AG04450 (cell line): ENCODE results near the gene LRIT3. TPM values are rescaled to one million over a fixed set of nuclear protein-coding genes. Genes with fewer than 3 reads are reported as not detected.
"Not testable (repeated sequence)": the region's sequence is repeated elsewhere in the genome, so short reads cannot be mapped to it uniquely, and the experiment has no call there.

Experiments
- CTCF ChIA-PET: fragments of 300-600, 350-600 bp; formaldehyde crosslinking; extraction: SDS; loops from one replicate; lab custom pipeline; 2022; ENCODE audit warnings: antibody characterized with exemption, inconsistent platforms; lab: Charles Lee
- POLR2A ChIA-PET: fragments of 350-600 bp; formaldehyde crosslinking; extraction: SDS; loops from one replicate; lab custom pipeline; 2021; ENCODE audit warnings: antibody characterized with exemption, inconsistent platforms; lab: Yijun Ruan, JAX
- DNase-seq: peaks from one replicate; pipeline ENCODE4 v3.0.0-alpha.2; 2011; ENCODE audit warnings: low read depth, low spot score
- H3K27ac ChIP-seq: one replicate; pipeline ENCODE4 v1.5.1; 2012; ENCODE audit warnings: low read depth, low read length, control low read depth
- H3K27me3 ChIP-seq: one replicate; pipeline ENCODE4 v1.6.0; 2012; ENCODE audit warnings: low read length; ENCODE audit not compliant: control insufficient read depth, insufficient read depth
- H3K4me3 ChIP-seq: 2 replicates; pipeline ENCODE4 v1.5.1; 2011; ENCODE audit warnings: mild to moderate bottlenecking, low read depth, low read length, control low read depth
- H3K9me3 ChIP-seq: 2 replicates; pipeline ENCODE4 v1.5.1; 2012; ENCODE audit warnings: low read length; ENCODE audit not compliant: control insufficient read depth, insufficient read depth
- polyA plus RNA-seq: library from polyadenylated mRNA; depleted of rRNA; stranded (reverse); fragments of >200 nt; gene quantifications from 2 replicates; pipeline ENCODE4 v1.2.3, GENCODE V29; 2011
- TF ChIP-seq, protein P1 (sequence below): IDR thresholded peaks from 2 replicates; pipeline ENCODE4 v1.5.1; 2011; ENCODE audit warnings: low read depth, low read length, control low read depth, inconsistent platforms

LRIT3 gene
- polyA plus RNA-seq, 1 experiment, result not detected

- DNase-seq, result no peak
- Histone ChIP-seq H3K4me3 (no peak overlapping the region), H3K27ac (no peak overlapping the region), H3K27me3 (no peaks in the 10 kb centered on the region), H3K9me3 (no peaks in the 10 kb centered on the region)
- CTCF ChIA-PET, result no interaction called here
- POLR2A ChIA-PET, result no interaction called here
- TF ChIP-seq, protein P1, sequence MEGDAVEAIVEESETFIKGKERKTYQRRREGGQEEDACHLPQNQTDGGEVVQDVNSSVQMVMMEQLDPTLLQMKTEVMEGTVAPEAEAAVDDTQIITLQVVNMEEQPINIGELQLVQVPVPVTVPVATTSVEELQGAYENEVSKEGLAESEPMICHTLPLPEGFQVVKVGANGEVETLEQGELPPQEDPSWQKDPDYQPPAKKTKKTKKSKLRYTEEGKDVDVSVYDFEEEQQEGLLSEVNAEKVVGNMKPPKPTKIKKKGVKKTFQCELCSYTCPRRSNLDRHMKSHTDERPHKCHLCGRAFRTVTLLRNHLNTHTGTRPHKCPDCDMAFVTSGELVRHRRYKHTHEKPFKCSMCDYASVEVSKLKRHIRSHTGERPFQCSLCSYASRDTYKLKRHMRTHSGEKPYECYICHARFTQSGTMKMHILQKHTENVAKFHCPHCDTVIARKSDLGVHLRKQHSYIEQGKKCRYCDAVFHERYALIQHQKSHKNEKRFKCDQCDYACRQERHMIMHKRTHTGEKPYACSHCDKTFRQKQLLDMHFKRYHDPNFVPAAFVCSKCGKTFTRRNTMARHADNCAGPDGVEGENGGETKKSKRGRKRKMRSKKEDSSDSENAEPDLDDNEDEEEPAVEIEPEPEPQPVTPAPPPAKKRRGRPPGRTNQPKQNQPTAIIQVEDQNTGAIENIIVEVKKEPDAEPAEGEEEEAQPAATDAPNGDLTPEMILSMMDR, result no peak
Observed at GRCh38 chr4:109836985-109837384, 10.9 kb upstream of the LRIT3 start.

GRCh38 chr4:109846395-109847098 lies 1.4 kb upstream of the LRIT3 start:
- TF ChIP-seq, protein P1, result no peak
- no peak overlapping the region for H3K27ac ChIP-seq
- ChIA-PET POLR2A (no interaction called here), CTCF (interaction anchor here (1.3 kb wide), 1 partner anchor 425 kb away, joined by 3 read pairs; no protein-coding TSS in a partner anchor)
- DNase-seq, result no peak
- no peak overlapping the region for H3K4me3 ChIP-seq
- no peaks in the 10 kb centered on the region for H3K27me3 ChIP-seq
- no peaks in the 10 kb centered on the region for H3K9me3 ChIP-seq

GRCh38 chr4:109848501-109848900 lies 594 bp downstream of the LRIT3 start:
- TF ChIP-seq, protein P1, result no peak
- CTCF ChIA-PET, result no interaction called here
- no peak for DNase-seq
- H3K27me3 ChIP-seq, result no peaks in the 10 kb centered on the region
- no peak overlapping the region for H3K4me3 ChIP-seq
- no peaks in the 10 kb centered on the region for H3K9me3 ChIP-seq
- POLR2A ChIA-PET, result no interaction called here
- no peak overlapping the region for H3K27ac ChIP-seq

- ChIA-PET POLR2A (no interaction called here), CTCF (no interaction called here)
- Histone ChIP-seq H3K27ac (no peak overlapping the region), H3K4me3 (no peak overlapping the region), H3K9me3 (no peaks in the 10 kb centered on the region), H3K27me3 (no peaks in the 10 kb centered on the region)
- TF ChIP-seq, protein P1, result no peak
- no peak for DNase-seq
Observed at GRCh38 chr4:109850601-109851000, 2.7 kb downstream of the LRIT3 start.

DNA sequence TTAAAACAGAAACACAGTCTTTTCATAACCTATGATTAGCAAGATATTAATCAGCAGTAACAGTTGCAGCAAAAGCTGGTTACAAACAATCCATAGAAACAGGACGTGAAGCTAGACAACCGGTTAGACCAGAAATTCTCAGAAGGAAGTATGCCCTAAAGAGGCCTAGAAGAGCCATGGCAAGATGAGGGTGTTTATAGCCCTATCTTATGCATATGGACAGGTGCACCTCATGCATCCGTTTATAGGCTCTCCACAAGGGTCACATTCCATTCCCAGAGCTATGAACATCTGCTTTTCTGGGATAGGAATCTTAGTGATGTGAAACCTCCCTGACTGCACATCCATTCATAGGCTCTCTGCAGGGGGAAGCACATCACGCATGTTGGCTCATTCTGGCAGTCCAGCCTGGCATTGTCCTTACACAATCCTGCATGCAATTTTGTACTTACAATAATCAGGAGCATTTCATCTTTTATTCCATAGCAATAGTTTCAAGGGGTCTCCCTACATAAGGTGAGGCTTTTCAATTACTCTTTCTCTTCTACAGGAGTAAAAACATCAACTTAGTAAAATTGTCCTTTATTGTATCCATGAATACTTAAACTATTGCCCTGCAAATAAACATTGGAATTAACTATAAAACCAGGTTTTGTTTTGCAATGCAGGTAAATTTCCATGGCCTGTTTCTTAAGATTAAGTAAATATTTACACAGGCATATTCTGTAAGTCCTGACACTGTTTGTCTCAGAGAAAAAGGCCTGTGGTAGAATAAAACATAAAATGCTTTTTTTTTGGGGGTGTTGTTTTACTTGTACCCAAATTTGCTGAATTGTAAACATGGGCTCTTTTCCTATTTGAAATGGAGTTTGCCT lies 11.8 kb downstream of the LRIT3 start:
- CTCF ChIA-PET, H3K4me3 ChIP-seq, H3K9me3 ChIP-seq, DNase-seq, POLR2A ChIA-PET, H3K27me3 ChIP-seq, H3K27ac ChIP-seq: not testable (repeated sequence)
